Upper lobe of left lung (tissue), 6 donors: ENCODE measurements around the gene SLC46A1. TPM values are rescaled to one million over a fixed set of nuclear protein-coding genes. Genes with fewer than 3 reads are reported as not detected.

Experiments used
- ATAC-seq, 2 donors: fragments of 200-7000 bp; cut with Tn5 transposase; one replicate each; pipeline ENCODE4 v1.9.1; 2022; ENCODE audit warnings: mild to moderate bottlenecking in 2 of 2, moderate library complexity in 2 of 2; ENCODE audit not compliant: low FRiP score in 2 of 2
- DNase-seq, 2 donors: peaks; one replicate each; pipeline ENCODE4 v3.0.0-alpha.2; 2019 to 2020
- H3K27ac ChIP-seq, 4 donors: fragments of 200-600 bp; sonication (generic); one replicate each; pipeline ENCODE4 v1.5.1; 2016 to 2019
- H3K27me3 ChIP-seq, 4 donors: fragments of 200-600 bp; sonication (generic); one replicate each; pipeline ENCODE4 v1.5.1; 2017 to 2019
- H3K36me3 ChIP-seq, 4 donors: fragments of 200-600 bp; sonication (generic); one replicate each; pipeline ENCODE4 v1.5.1; 2016 to 2019
- H3K4me1 ChIP-seq, 4 donors: fragments of 200-600 bp; sonication (generic); one replicate each; pipeline ENCODE4 v1.5.1; 2018 to 2019
- H3K4me3 ChIP-seq, 4 donors: fragments of 200-600 bp; sonication (generic); one replicate each; pipeline ENCODE4 v1.5.1; 2017 to 2019; ENCODE audit warnings: mild to moderate bottlenecking in 2 of 4, moderate library complexity in 1 of 4
- H3K9me3 ChIP-seq, 4 donors: fragments of 200-600 bp; sonication (generic); one replicate each; pipeline ENCODE4 v1.5.1; 2018 to 2019
- CTCF ChIP-seq, 6 experiments: fragments of 450-650 bp in 4 of 6; fragments of 200-600 bp in 2 of 6; sonication (generic) in 2 of 6; IDR thresholded peaks; one replicate each; pipeline ENCODE4 v1.5.1; 2016 to 2019; ENCODE audit warnings: antibody characterized with exemption in 6 of 6
- EP300 ChIP-seq, 4 donors: sonication (generic); formaldehyde crosslinking; IDR thresholded peaks; one replicate each; pipeline ENCODE4 v1.5.1; 2017; ENCODE audit warnings: antibody characterized with exemption in 4 of 4, control low read depth in 2 of 4
- POLR2A ChIP-seq, 4 donors: fragments of 450-650 bp; IDR thresholded peaks; one replicate each; pipeline ENCODE4 v1.5.1; 2016 to 2017; ENCODE audit warnings: antibody characterized with exemption in 4 of 4, mild to moderate bottlenecking in 2 of 4
- POLR2AphosphoS5 ChIP-seq, 2 donors: sonication (generic); formaldehyde crosslinking; IDR thresholded peaks; one replicate each; pipeline ENCODE4 v1.5.1; 2017; ENCODE audit warnings: antibody characterized with exemption in 2 of 2
- WGBS, 2 donors: methylation state at CpG; one replicate each; pipeline ENCODE4 v1.1.5; 2017 to 2018; 5-methylcytosine and 5-hydroxymethylcytosine counted together
- total RNA-seq, 6 donors: library from RNA; depleted of rRNA in 4 of 6; stranded (reverse); fragments of >200 nt in 4 of 6; gene quantifications; one replicate each; pipeline versions ENCODE4 v1.1.0 to v1.2.1, GENCODE V29; 2016 to 2021
- donor health status: DM: no; HTN: no; CAD: no; lungs with moderate emphysema.
- donor health status: DM: no; HTN: yes; CAD: no; lungs with severe emphysema.

SLC46A1 gene
- total RNA-seq, 6 donors from 2014 or later = 15.0 to 44.0 (median 19.8) TPM

- DNase-seq (peak in 1 of 2 donors; percentile 80), ATAC-seq (peak in 1 of 2 donors; percentile 24)
- H3K9me3 ChIP-seq = no peaks in the 10 kb centered on the region
- H3K27ac ChIP-seq = peak overlapping the region in 1 of 4 donors; percentile 68
- H3K4me3 ChIP-seq = peak overlapping the region; percentile 84 to 94 (median 90)
- H3K36me3 ChIP-seq = peaks cover 0 to 9% (median 3%) of the 10 kb centered on the region in 4 donors
- 67 to 69% methylated on average over 22 to 32 of the region's 33 CpGs for WGBS, 2 donors
- H3K27me3 ChIP-seq = no peaks in the 10 kb centered on the region
- TF ChIP-seq EP300 (IDR thresholded peaks at IDR 0.05) (no peak), CTCF (IDR thresholded peaks at IDR 0.05) (no peak), POLR2AphosphoS5 (IDR thresholded peaks at IDR 0.05) (no peak), POLR2A (IDR thresholded peaks at IDR 0.05) (no peak)
- H3K4me1 ChIP-seq = peaks cover 12 to 32% (median 18%) of the 10 kb centered on the region in 4 donors
Observed at GRCh38 chr17:28404812-28405570, 1.0 kb downstream of the SLC46A1 start.

GRCh38 chr17:28404461-28404811, 1.6 kb downstream of the SLC46A1 start:
- no peak overlapping the region for H3K4me3 ChIP-seq

GRCh38 chr17:28404007-28404406, 2.0 kb downstream of the SLC46A1 start:
- WGBS, 2 donors = 64 to 70% methylated on average over 2 of the region's 2 CpGs
- TF ChIP-seq CTCF (IDR thresholded peaks at IDR 0.05) = no peak
- TF ChIP-seq POLR2A (IDR thresholded peaks at IDR 0.05) = no peak
- TF ChIP-seq EP300 (IDR thresholded peaks at IDR 0.05) = no peak
- TF ChIP-seq POLR2AphosphoS5 (IDR thresholded peaks at IDR 0.05) = no peak
- Histone ChIP-seq H3K4me1 (peaks cover 12 to 32% (median 18%) of the 10 kb centered on the region in 4 donors), H3K9me3 (no peaks in the 10 kb centered on the region), H3K36me3 (peaks cover 0 to 17% (median 3%) of the 10 kb centered on the region in 4 donors), H3K27me3 (no peaks in the 10 kb centered on the region), H3K4me3 (no peak overlapping the region), H3K27ac (no peak overlapping the region)
- ATAC-seq (no peak), DNase-seq (no peak)

More at GRCh38 chr17:28404461-28404811, 1.6 kb downstream of the SLC46A1 start:
- Histone ChIP-seq H3K9me3 (no peaks in the 10 kb centered on the region), H3K4me1 (peaks cover 12 to 32% (median 18%) of the 10 kb centered on the region in 4 donors), H3K27me3 (no peaks in the 10 kb centered on the region), H3K36me3 (peaks cover 0 to 12% (median 3%) of the 10 kb centered on the region in 4 donors), H3K27ac (peak overlapping the region in 1 of 4 donors; percentile 33)
- no peak for DNase-seq
- ATAC-seq = no peak
- WGBS, 2 donors = 91 to 94% methylated on average over 2 to 5 of the region's 5 CpGs
- no peak for TF ChIP-seq POLR2AphosphoS5 (IDR thresholded peaks at IDR 0.05)

- Histone ChIP-seq H3K27me3 (no peaks in the 10 kb centered on the region), H3K4me3 (no peak overlapping the region), H3K4me1 (peaks cover 13 to 32% (median 18%) of the 10 kb centered on the region in 4 donors), H3K9me3 (no peaks in the 10 kb centered on the region), H3K36me3 (peaks cover 0 to 26% (median 3%) of the 10 kb centered on the region in 4 donors), H3K27ac (no peak overlapping the region)
- 87 to 90% methylated on average over 6 of the region's 6 CpGs for WGBS, 2 donors
- TF ChIP-seq POLR2AphosphoS5 (IDR thresholded peaks at IDR 0.05) (no peak), CTCF (IDR thresholded peaks at IDR 0.05) (no peak), EP300 (IDR thresholded peaks at IDR 0.05) (no peak), POLR2A (IDR thresholded peaks at IDR 0.05) (no peak)
- ATAC-seq (no peak), DNase-seq (no peak)
Observed at GRCh38 chr17:28402844-28403243, 3.2 kb downstream of the SLC46A1 start.

GRCh38 chr17:28402224-28402630, 3.8 kb downstream of the SLC46A1 start:
- no peak for TF ChIP-seq POLR2A (IDR thresholded peaks at IDR 0.05)
- H3K27ac ChIP-seq = no peak overlapping the region
- H3K27me3 ChIP-seq = no peaks in the 10 kb centered on the region
- H3K4me1 ChIP-seq = peaks cover 13 to 32% (median 19%) of the 10 kb centered on the region in 4 donors
- H3K9me3 ChIP-seq = no peaks in the 10 kb centered on the region
- DNase-seq (no peak), ATAC-seq (no peak)
- no peak overlapping the region for H3K4me3 ChIP-seq
- H3K36me3 ChIP-seq = peaks cover 0 to 29% (median 5%) of the 10 kb centered on the region in 4 donors
- WGBS, 2 donors = 26 to 37% methylated on average over 3 of the region's 3 CpGs
